IMR-90 (cell line): Measurements from ENCODE around the gene SPSB4. TPM values are rescaled to one million over a fixed set of nuclear protein-coding genes. Genes with fewer than 3 reads are reported as not detected.

Experiments used
- ATAC-seq: fragments of 200-7000 bp; cut with Tn5 transposase; 2 replicates; pipeline ENCODE4 v1.9.1; 2020; ENCODE audit warnings: low read depth, mild to moderate bottlenecking, moderate library complexity
- BruUV-seq: library from RNA; stranded (reverse); fragments of 400-500 nt; replicated peaks from 2 replicates; lab custom pipeline; 2021; lab: Mats Ljungman, UMichigan
- CTCF ChIA-PET: fragments of 300-600 bp; formaldehyde crosslinking; extraction: SDS; loops from one replicate; lab custom pipeline; 2021; ENCODE audit warnings: antibody characterized with exemption; lab: Yijun Ruan, JAX
- POLR2A ChIA-PET: fragments of 300-600 bp; sonication (Branson Sonifier 250); formaldehyde crosslinking; loops from one replicate; lab custom pipeline; 2022; ENCODE audit warnings: antibody characterized with exemption; ENCODE audit not compliant: unreplicated experiment; lab: Charles Lee
- DNase-seq: peaks from one replicate; pipeline ENCODE4 v3.0.0; 2013
- H2AFZ ChIP-seq: replicated peaks from 2 replicates; pipeline ENCODE3; 2013; ENCODE audit warnings: low read length, mild to moderate bottlenecking; ENCODE audit not compliant: poor library complexity
- H2AK5ac ChIP-seq: 2 replicates; pipeline ENCODE4 v1.6.1; 2013; ENCODE audit warnings: low read depth, low read length, inconsistent platforms
- H2AK9ac ChIP-seq: replicated peaks from 2 replicates; pipeline ENCODE3; 2013; ENCODE audit warnings: mild to moderate bottlenecking, low read depth, low read length, moderate library complexity; ENCODE audit not compliant: poor library complexity
- H2BK120ac ChIP-seq: 2 replicates; pipeline ENCODE4 v1.6.1; 2013; ENCODE audit warnings: low read depth, low read length, inconsistent platforms
- H2BK15ac ChIP-seq: 3 replicates; pipeline ENCODE4 v1.6.1; 2013; ENCODE audit warnings: low read depth, low read length, inconsistent platforms
- H2BK20ac ChIP-seq: 2 replicates; pipeline ENCODE4 v1.6.1; 2013; ENCODE audit warnings: low read depth, mild to moderate bottlenecking, inconsistent platforms, low read length, moderate library complexity
- H2BK5ac ChIP-seq: 2 replicates; pipeline ENCODE4 v1.6.1; 2013; ENCODE audit warnings: mild to moderate bottlenecking, low read depth, low read length, inconsistent platforms; ENCODE audit not compliant: poor library complexity, severe bottlenecking
- H3K14ac ChIP-seq: replicated peaks from 2 replicates; pipeline ENCODE4 v1.6.1; 2013; ENCODE audit warnings: low read depth, low read length, inconsistent platforms
- H3K18ac ChIP-seq: 2 replicates; pipeline ENCODE4 v1.6.1; 2013; ENCODE audit warnings: low read depth, low read length, control low read depth
- H3K23ac ChIP-seq: 2 replicates; pipeline ENCODE4 v1.6.1; 2013; ENCODE audit warnings: low read depth, low read length, inconsistent platforms
- H3K27ac ChIP-seq: 2 replicates; pipeline ENCODE4 v1.5.1; 2013; ENCODE audit warnings: mild to moderate bottlenecking, control low read depth, low read length; ENCODE audit not compliant: insufficient read depth
- H3K27me3 ChIP-seq: 2 replicates; pipeline ENCODE4 v1.6.1; 2013; ENCODE audit warnings: low read length; ENCODE audit not compliant: control insufficient read depth, insufficient read depth
- H3K36me3 ChIP-seq: 2 replicates; pipeline ENCODE4 v1.6.1; 2013; ENCODE audit warnings: low read length, mixed read lengths; ENCODE audit not compliant: control insufficient read depth, insufficient read depth
- H3K4ac ChIP-seq: 2 replicates; pipeline ENCODE4 v1.6.1; 2013; ENCODE audit warnings: low read depth, low read length, inconsistent platforms
- H3K4me1 ChIP-seq: 2 replicates; pipeline ENCODE4 v1.6.1; 2013; ENCODE audit warnings: low read length, mixed read lengths; ENCODE audit not compliant: control insufficient read depth, insufficient read depth
- H3K4me2 ChIP-seq: 2 replicates; pipeline ENCODE4 v1.6.1; 2013; ENCODE audit warnings: low read depth, mild to moderate bottlenecking, control low read depth, low read length, moderate library complexity
- H3K4me3 ChIP-seq: 2 replicates; pipeline ENCODE4 v1.5.1; 2013; ENCODE audit warnings: low read depth, mild to moderate bottlenecking, control low read depth, low read length, moderate library complexity; ENCODE audit not compliant: insufficient read depth
- H3K56ac ChIP-seq: 2 replicates; pipeline ENCODE4 v1.6.1; 2013; ENCODE audit warnings: low read length, inconsistent platforms; ENCODE audit not compliant: insufficient read depth; ENCODE audit errors: extremely low read depth
- H3K79me1 ChIP-seq, 2 experiments: 2 replicates each; pipeline ENCODE4 v1.6.1; 2013; ENCODE audit warnings: low read length in 2 of 2, inconsistent platforms in 1 of 2, low read depth in 1 of 2
- H3K9ac ChIP-seq: 2 replicates; pipeline ENCODE4 v1.6.1; 2013; ENCODE audit warnings: low read depth, low read length, control low read depth
- H3K9me1 ChIP-seq: 2 replicates; pipeline ENCODE4 v1.6.1; 2013; ENCODE audit warnings: low read length, inconsistent platforms; ENCODE audit not compliant: insufficient read depth
- H3K9me3 ChIP-seq: 2 replicates; pipeline ENCODE4 v1.6.1; 2013; ENCODE audit warnings: low read length; ENCODE audit not compliant: control insufficient read depth, insufficient read depth
- H4K20me1 ChIP-seq: 2 replicates; pipeline ENCODE4 v1.6.1; 2013; ENCODE audit warnings: low read length, inconsistent platforms; ENCODE audit not compliant: insufficient read depth
- H4K5ac ChIP-seq: 2 replicates; pipeline ENCODE4 v1.6.1; 2013; ENCODE audit warnings: mild to moderate bottlenecking, low read depth, low read length, control low read depth
- H4K8ac ChIP-seq, 2 experiments: 2 replicates each; pipeline ENCODE4 v1.6.1; 2013; ENCODE audit warnings: low read depth in 2 of 2, low read length in 2 of 2, control low read depth in 1 of 2, inconsistent platforms in 1 of 2
- H4K91ac ChIP-seq: 2 replicates; pipeline ENCODE4 v1.6.1; 2013; ENCODE audit warnings: low read depth, low read length, inconsistent platforms; ENCODE audit not compliant: insufficient read depth
- BHLHE40 ChIP-seq: fragments of 150-350 bp; IDR thresholded peaks from 2 replicates; pipeline ENCODE4 v1.6.1; 2016; ENCODE audit warnings: mild to moderate bottlenecking, low read depth, low read length
- CHD1 ChIP-seq: IDR thresholded peaks from 2 replicates; pipeline ENCODE4 v1.6.1; 2012; ENCODE audit warnings: low read depth, low read length, improper control_type of control experiment
- FOS ChIP-seq: fragments of 150-350 bp; IDR thresholded peaks from 2 replicates; pipeline ENCODE4 v1.6.1; 2016; ENCODE audit warnings: low read depth, low read length
- MAZ ChIP-seq: IDR thresholded peaks from 2 replicates; pipeline ENCODE4 v1.6.1; 2012; ENCODE audit warnings: low read depth, mild to moderate bottlenecking, low read length, improper control_type of control experiment, moderate library complexity, borderline replicate concordance
- MXI1 ChIP-seq: IDR thresholded peaks from 2 replicates; pipeline ENCODE4 v1.6.1; 2012; ENCODE audit warnings: low read depth, mild to moderate bottlenecking, low read length, moderate library complexity, borderline replicate concordance
- POLR2A ChIP-seq: IDR thresholded peaks from 2 replicates; pipeline ENCODE4 v1.6.1; 2012; ENCODE audit warnings: mild to moderate bottlenecking, low read depth, low read length
- RCOR1 ChIP-seq: IDR thresholded peaks from 2 replicates; pipeline ENCODE4 v1.6.1; 2012; ENCODE audit warnings: mild to moderate bottlenecking, low read length, improper control_type of control experiment; ENCODE audit not compliant: insufficient replicate concordance
- RFX5 ChIP-seq: IDR thresholded peaks from 2 replicates; pipeline ENCODE4 v1.8.0; 2012; ENCODE audit warnings: low read depth, mild to moderate bottlenecking, low read length, moderate library complexity
- WGBS, 2 experiments: methylation state at CpG; one replicate each; pipeline versions ENCODE4 v1.1.5 to v1.1.7; 2013; ENCODE audit warnings: missing lambda C conversion rate in 2 of 2; ENCODE audit not compliant: insufficient read length in 1 of 2; ENCODE audit errors: extremely low coverage in 2 of 2; 5-methylcytosine and 5-hydroxymethylcytosine counted together
- dilution Hi-C: fragments of 300-500 bp; cut with HindIII; formaldehyde crosslinking; loops from one replicate; pipeline ENCODE4 v1.14.3; 2018; ENCODE audit warnings: low sequenced_read_pairs; ENCODE audit not compliant: unreplicated experiment
- in situ Hi-C: fragments of 300-500 bp; cut with MboI; formaldehyde crosslinking; loops from 3 replicates; pipeline ENCODE4 v1.14.3; 2019; ENCODE audit warnings: low sequenced_read_pairs, inconsistent platforms, mixed read lengths
- intact Hi-C: fragments of 100-400 bp; cut with micrococcal nuclease; formaldehyde crosslinking; loops from 2 replicates; pipeline ENCODE4 v1.10.0; 2022
- polyA plus RNA-seq, 3 experiments: library from polyadenylated mRNA; depleted of rRNA; stranded (reverse); fragments of >200 nt; gene quantifications; 2 replicates each; pipeline ENCODE4 v1.2.3, GENCODE V29; 2012; ENCODE audit warnings: low replicate concordance in 1 of 3
- total RNA-seq: library from RNA; depleted of rRNA; stranded (reverse); fragments of >200 nt; gene quantifications from 2 replicates; pipeline ENCODE4 v1.2.3, GENCODE V29; 2012
- TF ChIP-seq, protein P1 (sequence below): fragments of 150-350 bp; IDR thresholded peaks from 2 replicates; pipeline ENCODE4 v1.6.1; 2017; ENCODE audit warnings: mild to moderate bottlenecking, antibody characterized with exemption, low read length, low read depth

The SPSB4 gene
- total and polyA plus RNA-seq, 2 of the 4 experiments (the other 2 are of a cell fraction) = not detected

DNA sequence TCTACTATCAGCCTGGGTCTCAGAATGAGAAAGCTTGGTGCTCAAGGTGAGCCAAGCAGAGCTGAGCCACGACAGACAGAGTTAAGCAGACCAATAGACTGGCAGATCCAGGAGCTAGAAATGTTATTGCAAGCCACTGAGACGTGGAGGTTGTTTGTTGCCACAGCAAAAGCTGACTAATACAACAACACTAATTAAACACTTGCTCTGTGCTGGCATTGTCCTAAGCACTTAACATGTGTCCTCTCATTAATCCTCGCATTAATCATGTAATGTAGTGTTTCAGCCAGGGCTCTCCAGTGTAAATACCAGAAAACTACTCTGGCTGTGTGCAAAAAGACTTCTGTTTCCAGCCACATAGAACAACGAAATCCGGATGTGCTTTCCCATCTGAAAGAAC, 11.6 kb upstream of the SPSB4 start:
- TF ChIP-seq BHLHE40 (no peak), MXI1 (no peak), RFX5 (no peak), MAZ (no peak), POLR2A (no peak), RCOR1 (no peak), FOS (no peak), CHD1 (no peak)
- TF ChIP-seq, protein P1, sequence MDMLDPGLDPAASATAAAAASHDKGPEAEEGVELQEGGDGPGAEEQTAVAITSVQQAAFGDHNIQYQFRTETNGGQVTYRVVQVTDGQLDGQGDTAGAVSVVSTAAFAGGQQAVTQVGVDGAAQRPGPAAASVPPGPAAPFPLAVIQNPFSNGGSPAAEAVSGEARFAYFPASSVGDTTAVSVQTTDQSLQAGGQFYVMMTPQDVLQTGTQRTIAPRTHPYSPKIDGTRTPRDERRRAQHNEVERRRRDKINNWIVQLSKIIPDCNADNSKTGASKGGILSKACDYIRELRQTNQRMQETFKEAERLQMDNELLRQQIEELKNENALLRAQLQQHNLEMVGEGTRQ = no peak
- no peaks in the 10 kb centered on the region for H4K20me1 ChIP-seq
- 20% methylated on average over 1 of the region's 5 CpGs; no CpG with 5 or more reads in 1 of the 2 experiments for WGBS, 2 experiments
- no peak overlapping the region for H3K56ac ChIP-seq
- intact Hi-C loops (no loop called here), dilution Hi-C loops (no loop called here), in situ Hi-C loops (no loop called here)
- no peak overlapping the region for H3K9ac ChIP-seq
- no peak overlapping the region for H2AK9ac ChIP-seq
- ATAC-seq (no peak), DNase-seq (no peak)
- no peak overlapping the region for H2BK20ac ChIP-seq
- no peak overlapping the region for H2AFZ ChIP-seq
- H3K4ac ChIP-seq = no peak overlapping the region
- no peak overlapping the region for H2AK5ac ChIP-seq
- no peak overlapping the region for H3K4me3 ChIP-seq
- no peak overlapping the region for H3K23ac ChIP-seq
- H4K91ac ChIP-seq = no peak overlapping the region
- H3K9me3 ChIP-seq = no peaks in the 10 kb centered on the region
- H4K5ac ChIP-seq = no peak overlapping the region
- no peaks in the 10 kb centered on the region for H3K36me3 ChIP-seq
- no peak overlapping the region for H2BK15ac ChIP-seq
- no TSS peak for BruUV-seq
- H3K14ac ChIP-seq = no peak overlapping the region
- H2BK120ac ChIP-seq = no peak overlapping the region
- no peak overlapping the region for H3K27ac ChIP-seq
- no peaks in the 10 kb centered on the region for H3K9me1 ChIP-seq
- H3K4me1 ChIP-seq = no peaks in the 10 kb centered on the region
- peaks cover 4% of the 10 kb centered on the region; the same call in 1 of the 2 replicates for H3K27me3 ChIP-seq
- H3K18ac ChIP-seq = no peak overlapping the region
- H4K8ac ChIP-seq = no peak overlapping the region
- H3K79me1 ChIP-seq = no peaks in the 10 kb centered on the region
- ChIA-PET CTCF (interaction anchor here (0.7 kb wide), 1 partner anchor 153 kb away, joined by 5 read pairs; no protein-coding TSS in a partner anchor), POLR2A (interaction anchor here (0.6 kb wide), 1 partner anchor 129 kb away, joined by 3 read pairs; no protein-coding TSS in a partner anchor)
- no peak overlapping the region for H3K4me2 ChIP-seq
- H2BK5ac ChIP-seq = no peak overlapping the region
